AG09309 (cell line): ENCODE measurements around the gene SYT11.

Experiments
- DNase-seq: peaks from one replicate; pipeline ENCODE4 v3.0.0-alpha.2; 2010; ENCODE audit warnings: low read depth
- H3K4me3 ChIP-seq: 2 replicates; pipeline ENCODE4 v1.5.1; 2011; ENCODE audit warnings: mild to moderate bottlenecking, low read depth, low read length, moderate library complexity; ENCODE audit not compliant: control insufficient read depth
- CTCF ChIP-seq: IDR thresholded peaks from 2 replicates; pipeline ENCODE4 v1.5.1; 2011; ENCODE audit warnings: mild to moderate bottlenecking, low read depth, low read length, inconsistent platforms; ENCODE audit not compliant: insufficient read depth, control insufficient read depth; ENCODE audit errors: missing control alignments

The SYT11 gene

GRCh38 chr1:155897746-155898145, 38.4 kb downstream of the SYT11 start:
- TF ChIP-seq CTCF: no peak
- DNase-seq: no peak
- H3K4me3 ChIP-seq: no peak overlapping the region

- no peak for DNase-seq
- no peak overlapping the region for H3K4me3 ChIP-seq
- no peak for TF ChIP-seq CTCF
Measured at GRCh38 chr1:155898888-155899287, 39.5 kb downstream of the SYT11 start.

- no peak for TF ChIP-seq CTCF
- no peak for DNase-seq
- H3K4me3 ChIP-seq: no peak overlapping the region
Measured at GRCh38 chr1:155899683-155900082, 40.3 kb downstream of the SYT11 start.

GRCh38 chr1:155900161-155900560, 40.8 kb downstream of the SYT11 start:
- no peak for TF ChIP-seq CTCF
- H3K4me3 ChIP-seq: no peak overlapping the region
- no peak for DNase-seq

GRCh38 chr1:155904261-155904660, 44.9 kb downstream of the SYT11 start:
- no peak overlapping the region for H3K4me3 ChIP-seq
- no peak for DNase-seq
- TF ChIP-seq CTCF: no peak

- TF ChIP-seq CTCF: no peak
- H3K4me3 ChIP-seq: peak overlapping the region; percentile 43; the same call in 1 of the 2 replicates
- DNase-seq: no peak
Measured at GRCh38 chr1:155909894-155910293, 50.5 kb downstream of the SYT11 start.

- no peak for DNase-seq
- no peak for TF ChIP-seq CTCF
Measured at GRCh38 chr1:155910621-155911121, 51.3 kb downstream of the SYT11 start.

More at GRCh38 chr1:155910621-155911121, 51.3 kb downstream of the SYT11 start:
- H3K4me3 ChIP-seq: peak overlapping the region; percentile 43
